CD1c-positive myeloid dendritic cell (primary cell): ENCODE data around the gene CELA3B.
"Not testable (repeated sequence)": the region's sequence is repeated elsewhere in the genome, so short reads cannot be mapped to it uniquely, and the experiment has no call there.

Experiments used
- DNase-seq: peaks from one replicate; pipeline ENCODE4 v3.0.0-alpha.2; 2016; ENCODE audit errors: extremely low spot score

CELA3B gene

GRCh38 chr1:21975296-21975695 is 1.5 kb upstream of the CELA3B start:
- not testable (repeated sequence) for DNase-seq

DNA sequence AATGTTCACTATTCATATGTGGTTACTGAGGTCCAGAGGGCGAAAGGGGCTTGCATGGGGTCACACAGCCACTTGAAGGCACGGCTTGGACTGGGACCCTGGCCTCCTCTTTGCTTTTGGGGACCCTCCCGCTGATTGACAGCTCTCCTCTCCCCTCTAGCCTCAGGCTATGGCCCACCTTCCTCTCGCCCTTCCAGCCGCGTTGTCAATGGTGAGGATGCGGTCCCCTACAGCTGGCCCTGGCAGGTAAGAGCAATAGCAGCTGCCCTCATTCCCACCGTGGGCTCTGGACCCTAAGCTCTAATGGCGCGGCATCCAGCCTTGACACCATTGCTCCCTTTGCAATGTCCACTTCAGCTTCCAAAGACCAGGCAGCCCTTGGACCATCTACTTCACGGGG is 1.4 kb downstream of the CELA3B start:
- not testable (repeated sequence) for DNase-seq

DNA sequence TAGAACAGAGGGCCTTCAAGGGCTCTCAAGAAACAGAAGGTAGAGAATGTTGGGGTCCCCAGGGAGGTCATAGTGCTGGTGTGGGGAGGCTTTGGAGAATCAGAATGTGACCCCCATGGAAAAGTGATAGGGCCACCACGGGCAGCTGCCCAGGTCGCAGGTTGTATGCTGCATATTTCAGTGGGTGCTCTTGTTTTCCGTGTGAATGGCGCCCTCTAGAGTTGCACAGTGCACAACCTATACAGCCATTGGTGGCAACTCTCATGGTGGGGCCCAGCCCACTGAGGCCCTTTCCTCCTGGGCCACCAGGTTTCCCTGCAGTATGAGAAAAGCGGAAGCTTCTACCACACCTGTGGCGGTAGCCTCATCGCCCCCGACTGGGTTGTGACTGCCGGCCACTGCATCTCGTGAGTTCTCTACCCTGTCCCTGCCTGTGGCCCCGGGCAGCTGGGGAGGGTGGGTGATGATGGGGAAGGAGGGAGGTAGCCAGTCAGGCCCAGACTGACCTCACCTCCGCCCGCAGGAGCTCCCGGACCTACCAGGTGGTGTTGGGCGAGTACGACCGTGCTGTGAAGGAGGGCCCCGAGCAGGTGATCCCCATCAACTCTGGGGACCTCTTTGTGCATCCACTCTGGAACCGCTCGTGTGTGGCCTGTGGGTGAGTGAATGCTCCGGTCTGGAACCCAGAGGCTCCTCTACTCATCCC is 3.8 kb downstream of the CELA3B start:
- peak; percentile 26 for DNase-seq

GRCh38 chr1:21981253-21981652 is 4.4 kb downstream of the CELA3B start:
- DNase-seq = not testable (repeated sequence)

DNA sequence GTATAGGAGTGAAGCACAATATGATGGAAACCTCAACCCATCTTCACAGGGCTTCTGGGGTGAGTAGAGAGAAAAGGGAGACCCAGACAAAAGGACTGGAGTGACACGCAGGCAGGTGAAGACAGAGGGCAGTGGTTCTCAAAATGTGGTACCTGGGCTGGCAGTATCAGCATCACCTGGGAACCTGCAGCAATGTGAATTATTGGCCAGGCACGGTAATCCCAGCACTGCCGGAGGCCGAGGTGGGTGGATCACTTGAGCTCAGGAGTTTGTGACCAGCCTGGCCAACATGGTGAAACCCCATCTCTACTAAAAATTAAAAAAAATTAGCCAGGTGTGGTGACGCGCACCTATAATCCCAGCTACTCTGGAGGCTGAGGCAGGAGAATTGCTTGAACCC is 5.3 kb downstream of the CELA3B start:
- not testable (repeated sequence) for DNase-seq

DNA sequence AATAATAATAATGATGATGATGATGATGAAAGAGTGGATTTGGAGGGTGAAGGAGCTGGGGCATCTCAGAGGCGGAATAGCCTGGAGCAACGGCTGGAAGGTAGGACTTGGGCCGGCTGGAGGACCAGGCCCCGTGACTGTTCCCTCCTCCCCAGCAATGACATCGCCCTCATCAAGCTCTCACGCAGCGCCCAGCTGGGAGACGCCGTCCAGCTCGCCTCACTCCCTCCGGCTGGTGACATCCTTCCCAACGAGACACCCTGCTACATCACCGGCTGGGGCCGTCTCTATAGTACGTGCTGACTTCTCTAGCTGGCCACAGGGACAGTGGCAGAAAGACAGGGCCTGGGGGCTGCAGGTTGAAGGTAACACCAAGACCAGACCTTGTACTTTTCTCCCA is 6.7 kb downstream of the CELA3B start:
- not testable (repeated sequence) for DNase-seq

- not testable (repeated sequence) for DNase-seq
Observed at GRCh38 chr1:21985893-21986292, 9.1 kb downstream of the CELA3B start.

GRCh38 chr1:21986386-21986785 is 9.6 kb downstream of the CELA3B start:
- not testable (repeated sequence) for DNase-seq

DNA sequence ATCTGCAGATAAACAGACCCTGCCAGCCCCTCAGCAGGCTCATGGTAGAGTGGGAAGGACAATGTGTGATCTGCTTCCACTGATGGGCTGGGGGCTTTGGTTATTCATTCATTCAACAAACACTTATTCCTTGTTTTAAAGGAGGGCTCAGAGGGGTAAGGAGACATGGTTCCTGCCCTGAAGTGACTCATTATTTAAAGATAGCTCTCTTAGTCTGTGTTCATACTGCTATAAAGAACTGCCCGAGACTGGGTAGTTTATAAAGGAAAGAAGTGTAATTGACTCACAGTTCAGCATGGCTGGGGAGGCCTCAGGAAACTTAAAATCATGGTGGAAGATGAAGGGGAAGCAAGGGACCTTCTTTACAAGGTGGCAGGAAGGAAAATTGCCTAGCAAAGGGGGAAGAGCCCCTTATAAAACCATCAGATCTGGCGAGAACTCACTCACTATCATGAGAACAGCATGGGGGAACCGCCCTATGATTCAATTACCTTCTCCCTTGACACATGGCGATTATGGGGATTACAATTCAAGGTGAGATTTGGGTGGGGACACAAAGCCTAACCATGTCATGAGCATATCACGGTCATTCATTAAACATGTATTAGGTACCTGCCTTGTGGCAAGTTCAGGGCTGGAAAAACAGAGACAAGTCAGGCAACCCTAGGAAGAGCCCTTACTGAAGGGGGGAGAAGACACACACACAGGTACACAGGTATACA is 13.0 kb downstream of the CELA3B start:
- not testable (repeated sequence) for DNase-seq

- not testable (repeated sequence) for DNase-seq
Observed at GRCh38 chr1:21992186-21992585, 15.4 kb downstream of the CELA3B start.

DNA sequence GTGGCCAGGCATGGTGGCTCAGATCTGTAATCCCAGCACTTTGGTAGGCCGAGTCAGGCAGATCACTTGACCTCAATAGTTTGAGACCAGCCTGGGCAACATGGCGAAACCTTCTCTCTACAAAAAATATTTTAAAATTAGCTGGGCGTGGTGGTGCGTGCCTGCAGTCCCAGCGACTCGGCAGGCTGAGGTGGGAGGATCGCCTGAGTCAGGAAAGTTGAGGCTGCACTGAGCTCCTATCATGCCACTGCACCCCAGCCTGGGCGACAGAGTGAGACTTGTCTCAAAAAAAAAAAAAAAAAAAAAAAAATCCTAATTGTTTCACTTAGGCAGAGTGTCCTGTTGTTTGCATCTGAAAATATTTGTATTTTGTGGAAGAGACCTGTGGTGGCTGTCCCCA is 17.9 kb downstream of the CELA3B start:
- not testable (repeated sequence) for DNase-seq

- not testable (repeated sequence) for DNase-seq
Observed at GRCh38 chr1:21996663-21996970, 19.8 kb downstream of the CELA3B start.

DNA sequence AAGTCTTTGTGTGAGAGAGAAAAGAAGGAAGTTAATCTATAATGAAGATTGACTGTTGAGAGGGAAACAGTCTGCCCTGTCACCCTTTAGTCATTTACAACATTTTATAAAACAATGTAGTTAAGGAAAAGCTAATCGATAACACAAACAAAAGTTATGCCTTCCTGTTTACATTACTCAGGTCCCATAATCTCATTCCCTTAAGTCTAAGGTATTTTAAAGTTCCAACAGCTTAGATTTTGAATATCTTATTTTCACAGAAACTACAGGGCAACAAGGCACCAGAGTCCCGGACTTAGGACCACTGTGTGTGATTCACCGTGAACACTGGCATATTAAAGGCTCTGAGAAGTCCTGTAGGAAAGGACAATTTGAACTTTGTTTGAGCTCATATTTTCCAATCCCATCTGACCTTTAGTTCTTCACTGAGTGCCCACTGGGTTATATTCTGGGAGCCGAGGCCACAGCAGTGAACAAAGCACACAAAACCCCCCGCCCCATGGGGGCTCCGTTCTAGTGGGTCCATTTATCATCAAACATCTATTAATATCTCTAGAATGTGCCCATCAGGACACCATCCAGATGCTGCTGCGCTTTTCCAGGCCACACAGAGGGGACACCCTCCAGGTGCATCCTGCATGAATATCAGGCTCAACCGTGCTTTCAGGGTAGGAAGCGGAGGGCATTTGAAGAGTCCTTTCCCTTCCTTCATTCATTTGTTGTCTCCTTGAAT is 21.2 kb downstream of the CELA3B start:
- DNase-seq = not testable (repeated sequence)

DNA sequence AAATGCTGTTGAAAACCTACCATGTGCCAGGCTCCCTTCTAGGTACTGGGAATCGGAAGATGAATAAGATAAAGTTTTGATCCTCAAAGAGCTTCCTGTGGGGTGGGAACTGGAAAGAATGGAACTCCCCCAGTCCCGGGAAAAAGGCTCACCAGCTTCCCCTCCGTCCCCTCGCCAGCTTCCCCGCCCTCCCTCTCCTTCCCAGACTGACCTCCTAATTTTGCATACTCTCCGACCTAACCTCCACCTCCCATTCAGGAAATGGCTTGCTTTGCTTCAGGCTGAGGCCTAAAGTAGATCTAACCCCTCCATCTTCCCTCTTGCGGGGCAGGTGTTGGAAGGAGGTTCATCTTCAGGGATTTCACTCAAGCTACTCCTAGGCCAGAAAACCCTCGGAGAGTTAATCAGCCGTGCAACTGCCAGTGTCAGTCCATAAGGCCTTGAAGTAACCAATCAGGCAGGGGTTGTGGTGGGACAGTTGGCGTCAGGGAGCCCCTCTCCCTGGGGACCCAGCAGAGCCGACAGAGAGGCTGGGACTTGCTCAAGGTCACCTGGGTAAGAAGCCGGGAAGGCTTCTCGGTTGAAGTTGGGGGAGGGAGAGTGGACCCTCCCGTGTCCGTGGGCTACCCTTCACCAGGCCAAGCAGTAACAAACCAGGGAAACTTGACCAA is 21.9 kb downstream of the CELA3B start:
- DNase-seq = not testable (repeated sequence)

- not testable (repeated sequence) for DNase-seq
Observed at GRCh38 chr1:21999645-22000044, 22.8 kb downstream of the CELA3B start.

DNA sequence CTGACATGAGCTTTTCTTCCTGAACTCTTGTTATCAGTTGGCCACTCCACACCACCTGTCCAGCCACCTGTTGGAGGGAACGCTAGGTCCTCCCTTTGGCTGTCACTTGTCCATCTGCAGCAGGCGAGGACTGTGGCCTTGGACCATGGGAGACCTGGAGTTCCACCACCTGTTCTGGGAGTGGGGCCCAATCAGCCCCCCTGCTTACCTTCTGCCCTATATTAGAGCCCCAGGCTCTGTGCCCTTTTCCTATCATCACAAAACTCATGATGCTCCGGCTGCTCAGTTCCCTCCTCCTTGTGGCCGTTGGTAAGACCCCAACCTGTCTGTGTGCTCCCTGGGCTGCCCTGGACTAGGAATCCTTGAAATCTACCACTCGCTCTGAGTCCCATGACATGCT is 24.6 kb downstream of the CELA3B start, which contains the start of gene CELA3A:
Gene CELA3A (plus strand): TSS at position 249 of the 400 bp plus-strand sequence. CDS start 18 bp downstream, at position 267.
- no peak for DNase-seq

DNA sequence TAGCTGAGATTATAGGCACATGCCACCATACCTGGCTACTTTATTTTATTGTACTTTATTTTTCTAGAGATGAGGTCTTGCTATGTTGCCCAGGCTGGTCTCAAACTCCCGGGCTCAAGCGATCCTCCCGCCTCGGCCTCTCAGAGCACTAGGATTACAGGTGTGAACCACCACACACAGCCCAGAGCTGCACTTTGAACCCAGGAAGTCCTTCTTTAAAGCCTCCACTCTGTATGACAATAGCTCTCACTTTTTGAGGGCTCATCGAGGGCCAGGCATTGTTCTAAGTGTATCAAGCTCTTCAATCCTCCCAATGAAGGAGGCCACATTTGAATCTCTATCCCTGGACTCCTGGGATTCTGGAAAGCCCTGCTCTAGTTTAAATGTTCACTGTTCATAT is 25.6 kb downstream of the CELA3B start:
- not testable (repeated sequence) for DNase-seq

GRCh38 chr1:22002875-22003274 is 26.1 kb downstream of the CELA3B start:
- not testable (repeated sequence) for DNase-seq

GRCh38 chr1:22003959-22004358 is 27.1 kb downstream of the CELA3B start:
- not testable (repeated sequence) for DNase-seq

GRCh38 chr1:22005261-22006149 is 28.7 kb downstream of the CELA3B start:
- peak; percentile 56 for DNase-seq

DNA sequence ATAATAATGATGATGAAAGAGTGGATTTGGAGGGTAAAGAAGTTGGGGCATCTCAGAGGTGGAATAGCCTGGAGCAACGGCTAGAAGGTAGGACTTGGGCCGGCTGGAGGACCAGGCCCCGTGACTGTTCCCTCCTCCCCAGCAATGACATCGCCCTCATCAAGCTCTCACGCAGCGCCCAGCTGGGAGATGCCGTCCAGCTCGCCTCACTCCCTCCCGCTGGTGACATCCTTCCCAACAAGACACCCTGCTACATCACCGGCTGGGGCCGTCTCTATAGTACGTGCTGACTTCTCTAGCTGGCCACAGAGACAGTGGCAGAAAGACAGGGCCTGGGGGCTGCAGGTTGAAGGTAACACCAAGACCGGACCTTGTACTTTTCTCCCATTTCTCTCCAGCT is 29.9 kb downstream of the CELA3B start:
- DNase-seq = not testable (repeated sequence)
